HG02642 (cell line): ENCODE results near the gene LINGO4.

Source experiments
- ATAC-seq: cut with Tn5 transposase; IDR thresholded peaks from one replicate; pipeline ENCODE4 v1.9.1; 2021; ENCODE audit warnings: mild to moderate bottlenecking; ENCODE audit not compliant: unreplicated experiment, poor library complexity

Gene LINGO4, protein sequence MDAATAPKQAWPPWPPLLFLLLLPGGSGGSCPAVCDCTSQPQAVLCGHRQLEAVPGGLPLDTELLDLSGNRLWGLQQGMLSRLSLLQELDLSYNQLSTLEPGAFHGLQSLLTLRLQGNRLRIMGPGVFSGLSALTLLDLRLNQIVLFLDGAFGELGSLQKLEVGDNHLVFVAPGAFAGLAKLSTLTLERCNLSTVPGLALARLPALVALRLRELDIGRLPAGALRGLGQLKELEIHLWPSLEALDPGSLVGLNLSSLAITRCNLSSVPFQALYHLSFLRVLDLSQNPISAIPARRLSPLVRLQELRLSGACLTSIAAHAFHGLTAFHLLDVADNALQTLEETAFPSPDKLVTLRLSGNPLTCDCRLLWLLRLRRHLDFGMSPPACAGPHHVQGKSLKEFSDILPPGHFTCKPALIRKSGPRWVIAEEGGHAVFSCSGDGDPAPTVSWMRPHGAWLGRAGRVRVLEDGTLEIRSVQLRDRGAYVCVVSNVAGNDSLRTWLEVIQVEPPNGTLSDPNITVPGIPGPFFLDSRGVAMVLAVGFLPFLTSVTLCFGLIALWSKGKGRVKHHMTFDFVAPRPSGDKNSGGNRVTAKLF

DNA sequence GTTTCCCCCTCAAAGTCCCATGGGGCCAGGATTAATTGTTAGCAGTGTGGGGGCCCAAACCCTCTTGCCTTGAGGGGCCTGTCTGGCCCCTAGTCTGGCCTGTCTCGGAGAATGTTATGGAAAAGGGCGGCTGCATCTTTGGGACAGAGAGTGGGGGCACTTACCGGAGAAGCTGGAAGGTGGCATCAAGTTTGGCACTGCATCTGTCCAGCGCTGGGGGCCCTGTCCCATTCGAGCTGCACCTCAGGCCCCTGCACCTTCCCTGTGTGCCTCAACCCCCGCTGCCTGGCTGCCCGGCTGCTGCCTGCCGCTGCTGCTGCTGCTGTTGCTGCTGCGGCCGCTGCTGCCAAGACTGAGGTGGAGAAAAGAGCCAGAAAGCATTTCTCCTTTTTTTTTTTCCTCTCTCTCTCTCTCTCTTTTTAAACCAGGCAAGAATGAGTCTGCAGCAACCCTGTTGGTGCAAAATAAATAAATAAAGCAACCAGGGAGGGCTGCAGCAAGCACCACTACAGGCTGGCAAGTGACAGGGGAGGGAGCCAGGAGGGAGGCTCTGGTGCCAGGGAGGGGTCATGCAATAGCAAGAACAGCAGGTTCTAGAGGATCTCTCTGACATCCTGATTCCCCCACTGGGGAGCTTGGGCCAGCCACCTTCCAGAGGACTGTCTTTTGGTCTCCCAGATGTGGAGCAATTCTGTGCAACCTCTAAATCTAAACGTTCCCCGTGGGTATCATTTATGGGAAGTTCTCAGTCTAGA, at the start of gene LINGO4:
Gene LINGO4, minus strand, starts transcription at position 354 of the 755 bp plus-strand sequence. CDS start 2,715 bp downstream, outside the sequence.
- no peak for ATAC-seq

DNA sequence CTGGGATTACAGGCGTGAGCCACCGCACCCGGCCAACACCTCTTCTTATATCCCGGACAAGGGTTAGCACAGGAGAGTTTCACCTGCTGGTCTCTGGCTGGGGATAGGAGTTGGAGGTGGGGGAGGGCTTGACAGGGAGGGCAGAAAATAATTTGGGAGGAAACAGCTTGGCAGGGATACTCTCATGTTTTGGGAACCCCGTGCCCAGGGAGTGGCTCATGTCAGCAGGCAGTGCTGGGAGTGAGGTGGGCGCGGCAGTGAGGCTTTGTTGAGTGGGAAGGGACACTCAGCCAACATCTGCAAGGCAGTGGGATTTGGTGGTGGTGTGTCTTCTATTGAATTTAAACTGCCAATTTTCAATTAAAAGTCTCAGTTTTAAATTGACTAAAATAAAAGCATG, 49.4 kb upstream of the LINGO4 start:
- ATAC-seq = no peak

GRCh38 chr1:151853411-151853943, 48.3 kb upstream of the LINGO4 start, which contains the start of gene THEM5:
Gene THEM5, minus strand, starts transcription at chr1:151853712. Its CDS starts 147 bp downstream, at chr1:151853565.
- ATAC-seq = no peak

DNA sequence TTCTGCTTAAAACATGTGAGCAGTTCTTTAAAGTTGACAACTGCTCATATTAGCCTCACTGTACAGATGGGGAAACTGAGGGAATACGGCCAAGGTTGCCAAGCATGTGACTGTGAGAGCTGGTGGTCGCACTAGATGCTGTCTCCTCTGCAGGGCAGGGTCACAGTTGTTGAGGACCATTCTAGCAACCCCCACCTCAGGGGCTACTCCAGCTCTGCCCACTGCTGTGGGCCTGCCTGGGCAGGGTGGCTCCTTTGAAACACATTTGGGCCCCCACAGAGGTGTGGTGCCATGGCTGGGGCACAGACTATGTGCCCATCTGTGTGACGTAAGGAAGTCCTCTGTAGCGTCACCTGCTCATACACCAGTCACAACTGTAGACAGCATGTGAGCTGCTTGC, 47.5 kb upstream of the LINGO4 start:
- ATAC-seq = no peak

GRCh38 chr1:151851886-151852285, 46.7 kb upstream of the LINGO4 start:
- no peak for ATAC-seq

- ATAC-seq = no peak
Measured at GRCh38 chr1:151849871-151850270, 44.7 kb upstream of the LINGO4 start.

- ATAC-seq = no peak
Measured at GRCh38 chr1:151849126-151849525, 43.9 kb upstream of the LINGO4 start.

DNA sequence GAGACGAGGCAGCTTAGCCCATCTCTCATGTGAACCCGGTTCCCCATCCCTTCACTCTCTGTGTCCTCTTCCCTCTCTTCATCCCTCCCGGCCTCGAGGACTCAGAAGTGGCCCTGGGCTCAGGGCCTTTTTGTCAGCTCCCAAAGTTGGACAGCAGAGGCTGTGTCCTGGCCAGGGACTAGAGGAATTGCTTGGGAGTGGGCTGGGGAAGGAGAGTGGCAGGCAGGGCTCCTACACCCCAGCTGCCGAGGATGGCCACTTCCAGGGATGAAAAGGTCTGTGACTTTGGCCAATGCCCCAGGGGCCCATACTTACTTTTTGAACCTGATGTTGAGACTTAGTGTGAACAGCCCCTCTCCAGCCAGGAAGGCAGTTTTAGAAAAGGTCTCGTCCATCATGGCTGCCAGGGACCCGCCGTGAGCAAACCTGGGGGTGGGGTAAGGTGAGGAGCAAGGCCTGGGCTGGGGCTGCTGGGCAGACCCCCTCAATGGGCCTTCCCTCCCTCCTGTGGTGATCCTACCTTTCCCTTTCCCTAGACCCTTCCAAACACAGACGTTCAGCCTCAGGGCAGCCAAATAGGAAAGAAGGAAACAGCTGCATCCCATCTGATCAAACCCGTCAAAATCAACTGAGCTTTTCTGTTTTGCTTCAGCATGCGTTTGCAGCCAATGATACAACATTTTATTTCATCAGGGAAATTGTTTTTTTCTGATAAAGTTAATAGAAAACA, 42.8 kb upstream of the LINGO4 start:
- no peak for ATAC-seq

DNA sequence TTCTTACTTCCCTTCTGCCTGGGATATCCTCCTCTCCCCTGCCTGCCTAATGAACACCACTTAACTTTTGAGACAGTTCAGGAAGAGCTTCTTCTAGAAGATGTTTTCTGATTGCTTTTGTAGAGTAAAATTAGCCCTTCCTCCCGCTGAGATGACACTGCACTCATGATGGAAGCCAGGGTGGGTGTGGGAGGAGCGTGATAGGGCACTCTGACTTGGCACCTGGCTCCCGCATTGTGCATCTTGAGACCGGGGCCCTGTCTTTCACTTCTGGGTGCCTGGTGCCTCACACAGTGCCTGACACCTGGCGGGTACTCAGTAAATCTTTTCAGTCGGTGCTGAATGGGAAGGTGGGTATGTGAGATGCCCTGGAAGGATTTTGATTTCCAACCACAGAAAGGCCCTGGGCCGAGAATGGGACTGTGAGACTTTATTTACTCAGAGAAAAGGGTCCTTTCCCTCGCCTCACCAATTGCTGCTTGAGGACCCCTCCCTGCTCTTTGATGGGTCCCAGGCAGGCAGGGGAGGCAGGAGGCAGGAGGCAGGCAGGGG, 41.5 kb upstream of the LINGO4 start:
- no peak for ATAC-seq

DNA sequence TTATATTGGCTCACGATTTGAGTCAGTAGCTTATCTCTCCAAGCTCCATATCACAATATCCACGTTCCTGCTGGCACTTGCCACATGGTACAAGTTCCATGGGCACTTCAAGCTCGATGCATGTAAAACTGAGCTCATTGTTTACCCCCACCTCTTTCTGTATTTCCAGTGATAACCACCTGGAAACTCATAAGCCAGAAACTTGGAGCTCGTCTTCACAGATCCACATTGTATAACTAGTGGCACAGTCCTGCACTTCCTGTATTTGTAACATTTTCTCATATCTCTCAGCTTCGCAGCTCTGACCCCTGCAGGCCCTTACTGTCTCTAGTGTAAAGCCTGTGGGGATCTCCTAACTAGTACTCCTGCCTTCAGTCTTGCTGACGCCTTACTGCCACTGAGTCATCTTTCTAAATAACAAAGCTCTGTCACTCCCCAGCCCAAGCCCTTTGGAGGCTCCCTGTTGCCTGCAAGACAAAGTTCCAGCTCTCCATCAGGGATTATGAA, 40.9 kb upstream of the LINGO4 start:
- no peak for ATAC-seq

- no peak for ATAC-seq
Measured at GRCh38 chr1:151843398-151843797, 38.2 kb upstream of the LINGO4 start.

GRCh38 chr1:151841141-151841540, 35.9 kb upstream of the LINGO4 start:
- ATAC-seq = no peak

DNA sequence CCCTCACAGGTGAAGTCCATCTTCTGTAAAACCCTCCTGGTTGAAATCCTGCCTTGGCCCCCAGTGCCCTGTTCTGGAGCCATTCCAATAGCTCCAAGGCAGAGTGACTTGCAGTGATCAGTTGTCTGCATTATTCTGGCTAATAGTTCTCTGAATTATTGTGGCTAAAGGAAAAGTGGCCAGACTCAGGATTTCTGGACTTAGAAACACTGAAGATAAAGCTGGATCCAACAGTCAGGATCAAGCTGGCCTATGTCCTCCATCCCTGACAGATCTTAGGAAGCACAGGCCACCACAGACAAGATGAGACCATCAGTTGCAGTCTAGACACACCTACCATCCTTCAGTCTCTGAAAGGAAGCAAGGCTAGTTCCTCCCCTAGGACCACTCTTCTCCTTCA, 35.2 kb upstream of the LINGO4 start:
- no peak for ATAC-seq

- no peak for ATAC-seq
Measured at GRCh38 chr1:151839457-151840403, 34.5 kb upstream of the LINGO4 start, which contains the start of gene C2CD4D. Gene C2CD4D, minus strand, starts transcription at chr1:151839820. Its CDS starts 831 bp downstream, at chr1:151838989.

GRCh38 chr1:151839082-151839412, 33.8 kb upstream of the LINGO4 start:
- ATAC-seq = no peak

DNA sequence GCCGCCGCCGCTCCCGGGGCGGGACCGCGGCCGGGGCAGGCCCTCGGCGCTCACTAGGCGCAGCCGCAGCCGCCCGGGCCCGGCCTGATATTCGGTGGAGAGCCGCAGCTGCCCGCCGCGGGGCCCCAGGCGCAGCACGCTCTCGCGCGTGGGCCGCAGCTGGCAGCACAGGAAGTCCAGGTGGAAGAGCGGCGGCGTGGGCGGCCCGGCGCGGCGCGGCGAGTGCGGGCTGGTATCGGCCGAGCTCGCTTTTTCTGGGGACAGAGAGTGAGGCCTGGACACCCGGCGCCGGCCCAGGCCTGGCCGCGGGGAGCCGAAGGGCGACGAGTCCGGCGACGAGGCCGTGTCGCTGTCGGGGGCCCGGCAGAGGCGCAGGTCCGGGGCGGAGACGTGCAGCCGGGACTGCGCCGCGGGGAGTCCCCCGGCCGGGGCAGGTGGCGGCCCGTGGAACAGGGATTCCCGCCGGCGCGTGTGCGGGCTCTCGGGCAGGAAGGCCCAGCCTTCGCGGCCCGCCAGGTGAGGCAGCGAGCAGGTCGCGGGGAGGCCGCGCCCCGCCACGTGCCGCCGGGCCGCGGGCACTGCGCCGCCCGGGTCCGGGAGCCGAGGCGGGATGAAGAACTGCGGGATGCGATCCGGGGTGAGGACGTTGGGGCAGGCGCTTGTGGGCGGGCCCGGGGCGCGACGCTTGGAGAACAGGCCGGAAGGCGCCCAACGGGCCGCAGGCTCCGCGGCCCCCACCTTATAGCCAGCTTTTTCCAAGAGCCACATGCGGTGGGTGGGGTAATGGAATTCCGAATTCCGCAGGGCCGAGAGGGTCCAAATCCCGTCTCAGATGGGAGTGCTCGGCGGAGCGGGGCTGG, 33.2 kb upstream of the LINGO4 start:
- peak; percentile 37 for ATAC-seq

- ATAC-seq = no peak
Measured at GRCh38 chr1:151837884-151838221, 32.6 kb upstream of the LINGO4 start.

- ATAC-seq = no peak
Measured at GRCh38 chr1:151837197-151837596, 32.0 kb upstream of the LINGO4 start.
